Endothelial cell of hepatic sinusoid (primary cell): ENCODE measurements around the gene FOXN3.

Experiments used
- in situ Hi-C: cut with HindIII; loops from 2 replicates; pipeline ENCODE4 v1.10.0; 2017; ENCODE audit warnings: low sequenced_read_pairs

Gene FOXN3

GRCh38 chr14:89435492-89435891, 18.5 kb upstream of the FOXN3 start:
- in situ Hi-C loops = no loop called here

- in situ Hi-C loops = no loop called here
Observed at GRCh38 chr14:89432226-89432625, 15.2 kb upstream of the FOXN3 start.

- in situ Hi-C loops = no loop called here
Observed at GRCh38 chr14:89430391-89431236, 13.6 kb upstream of the FOXN3 start.

- in situ Hi-C loops = no loop called here
Observed at GRCh38 chr14:89429199-89430181, 12.5 kb upstream of the FOXN3 start.

GRCh38 chr14:89428546-89429198, 11.6 kb upstream of the FOXN3 start:
- in situ Hi-C loops = no loop called here

- in situ Hi-C loops = no loop called here
Observed at GRCh38 chr14:89428173-89428523, 11.1 kb upstream of the FOXN3 start.

- in situ Hi-C loops = no loop called here
Observed at GRCh38 chr14:89427426-89428172, 10.6 kb upstream of the FOXN3 start.

- in situ Hi-C loops = no loop called here
Observed at GRCh38 chr14:89425931-89426330, 8.9 kb upstream of the FOXN3 start.

- in situ Hi-C loops = no loop called here
Observed at GRCh38 chr14:89424241-89424640, 7.2 kb upstream of the FOXN3 start.

- in situ Hi-C loops = no loop called here
Observed at GRCh38 chr14:89422952-89423345, 5.9 kb upstream of the FOXN3 start.

GRCh38 chr14:89422181-89422951, 5.3 kb upstream of the FOXN3 start:
- in situ Hi-C loops = no loop called here

- in situ Hi-C loops = no loop called here
Observed at GRCh38 chr14:89420502-89420901, 3.5 kb upstream of the FOXN3 start.

GRCh38 chr14:89419973-89420482, 3.0 kb upstream of the FOXN3 start:
- in situ Hi-C loops = no loop called here

- in situ Hi-C loops = no loop called here
Observed at GRCh38 chr14:89418976-89419375, 1.9 kb upstream of the FOXN3 start.

GRCh38 chr14:89418452-89418851, 1.4 kb upstream of the FOXN3 start:
- in situ Hi-C loops = no loop called here

- in situ Hi-C loops = no loop called here
Observed at GRCh38 chr14:89417465-89418225, 612 bp upstream of the FOXN3 start.

- in situ Hi-C loops = no loop called here
Observed at GRCh38 chr14:89416002-89416995, 734 bp downstream of the FOXN3 start.

- in situ Hi-C loops = no loop called here
Observed at GRCh38 chr14:89415159-89415558, 1.9 kb downstream of the FOXN3 start.
